Ectodermal cell (in vitro differentiated cells): ENCODE results near the gene MALT1. TPM values are rescaled to one million over a fixed set of nuclear protein-coding genes. Genes with fewer than 3 reads are reported as not detected.

ENCODE experiments used
- H3K27ac ChIP-seq: 2 replicates; pipeline ENCODE4 v1.7.0; 2013; ENCODE audit warnings: mild to moderate bottlenecking, low read depth, low read length; ENCODE audit not compliant: insufficient read depth, poor library complexity, severe bottlenecking
- H3K27me3 ChIP-seq: 2 replicates; pipeline ENCODE4 v1.7.0; 2013; ENCODE audit warnings: mild to moderate bottlenecking, low read length; ENCODE audit not compliant: insufficient read depth, control insufficient read depth, poor library complexity, severe bottlenecking
- H3K36me3 ChIP-seq: one replicate; pipeline ENCODE4 v1.7.0; 2013; ENCODE audit warnings: low read length; ENCODE audit not compliant: control insufficient read depth, insufficient read depth
- H3K4me1 ChIP-seq: one replicate; pipeline ENCODE4 v1.7.0; 2013; ENCODE audit warnings: low read length; ENCODE audit not compliant: control insufficient read depth, insufficient read depth
- H3K4me3 ChIP-seq: 2 replicates; pipeline ENCODE4 v1.7.0; 2013; ENCODE audit warnings: low read depth, low read length, control low read depth; ENCODE audit not compliant: insufficient read depth
- H3K9me3 ChIP-seq: 2 replicates; pipeline ENCODE4 v1.7.0; 2013; ENCODE audit warnings: mild to moderate bottlenecking, low read length, moderate library complexity; ENCODE audit not compliant: control insufficient read depth
- WGBS, 2 experiments: methylation state at CpG; one replicate each; pipeline ENCODE4 v1.1.7; 2013; ENCODE audit warnings: missing lambda C conversion rate in 2 of 2; 5-methylcytosine and 5-hydroxymethylcytosine counted together
- polyA plus RNA-seq, 4 experiments: library from polyadenylated mRNA; stranded (reverse); fragments of 50-300 nt; gene quantifications; one replicate each; pipeline ENCODE4 v1.2.3, GENCODE V29; 2013

MALT1 gene
- 29.5 TPM for polyA plus RNA-seq (2013, experiment 1 of 4)
- 25.6 TPM for polyA plus RNA-seq (2013, experiment 2 of 4)
- polyA plus RNA-seq (2013, experiment 3 of 4) = 19.7 TPM
- 23.1 TPM for polyA plus RNA-seq (2013, experiment 4 of 4)

DNA sequence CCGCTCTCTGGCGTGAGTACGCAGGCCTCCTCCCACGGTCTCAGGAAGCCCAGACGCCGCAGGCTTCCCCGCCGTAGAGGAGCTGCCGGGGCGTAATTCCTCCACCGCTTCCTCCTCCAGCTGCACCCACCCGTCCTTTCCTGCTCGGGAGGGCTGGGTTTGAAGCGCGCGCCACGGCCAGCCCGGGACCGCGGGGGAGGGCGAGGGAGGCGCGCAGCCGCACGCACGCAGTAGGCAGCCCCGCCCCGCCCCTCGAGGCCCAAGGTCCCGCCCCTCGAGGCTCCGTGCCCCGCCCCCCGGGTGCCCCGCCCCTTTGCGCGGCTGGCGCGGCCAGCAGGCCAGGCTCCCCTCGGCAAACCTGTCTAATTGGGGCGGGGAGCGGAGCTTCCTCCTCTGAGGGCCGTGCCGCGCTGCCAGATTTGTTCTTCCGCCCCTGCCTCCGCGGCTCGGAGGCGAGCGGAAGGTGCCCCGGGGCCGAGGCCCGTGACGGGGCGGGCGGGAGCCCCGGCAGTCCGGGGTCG is at the start of gene MALT1:
Gene MALT1 (plus strand): TSS at position 355 of the 521 bp plus-strand sequence. CDS start 179 bp downstream, outside the sequence.
- Histone ChIP-seq H3K4me3 (peak within 1 kb of the TSS; percentile 81), H3K27me3 (no peaks in the 10 kb centered on the region), H3K9me3 (no peaks in the 10 kb centered on the region), H3K4me1 (peaks cover 9% of the 10 kb centered on the region), H3K27ac (peak within 1 kb of the TSS; percentile 44), H3K36me3 (no peaks in the 10 kb centered on the region)
- WGBS, 2 experiments = 0% methylated on average over 60 of the region's 60 CpGs

DNA sequence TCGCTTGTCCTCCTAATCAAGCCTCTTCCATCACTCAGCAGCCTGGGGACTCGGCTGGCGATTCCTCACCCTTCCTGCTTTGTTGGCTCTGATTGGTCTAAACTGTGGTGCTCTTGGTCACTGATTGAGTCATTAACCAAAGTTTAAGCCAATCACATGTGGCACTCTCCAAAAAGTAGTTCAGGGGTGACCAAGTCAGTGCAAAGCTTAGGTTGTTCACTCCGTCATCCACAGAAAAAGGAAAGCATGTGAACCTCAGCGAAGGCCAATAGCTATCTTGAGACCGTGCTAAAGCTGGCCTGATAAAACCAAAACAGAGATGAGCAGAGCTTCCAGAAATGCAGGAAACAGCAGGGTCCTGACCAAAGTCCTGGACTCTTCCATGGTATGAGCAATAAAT is 47.3 kb upstream of the MALT1 start:
- H3K27me3 ChIP-seq = no peaks in the 10 kb centered on the region
- H3K4me3 ChIP-seq = no peak overlapping the region
- H3K36me3 ChIP-seq = no peaks in the 10 kb centered on the region
- no peaks in the 10 kb centered on the region for H3K9me3 ChIP-seq
- H3K27ac ChIP-seq = no peak overlapping the region
- H3K4me1 ChIP-seq = peaks cover 9% of the 10 kb centered on the region
- WGBS, 2 experiments = 96% methylated on average over 6 of the region's 6 CpGs

- peaks cover 19% of the 10 kb centered on the region for H3K4me1 ChIP-seq
- H3K36me3 ChIP-seq = no peaks in the 10 kb centered on the region
- WGBS, 2 experiments = 96 to 97% methylated on average over 10 of the region's 10 CpGs
These were observed 45.4 kb upstream of the MALT1 start for GRCh38 chr18:58625839-58626238.

DNA sequence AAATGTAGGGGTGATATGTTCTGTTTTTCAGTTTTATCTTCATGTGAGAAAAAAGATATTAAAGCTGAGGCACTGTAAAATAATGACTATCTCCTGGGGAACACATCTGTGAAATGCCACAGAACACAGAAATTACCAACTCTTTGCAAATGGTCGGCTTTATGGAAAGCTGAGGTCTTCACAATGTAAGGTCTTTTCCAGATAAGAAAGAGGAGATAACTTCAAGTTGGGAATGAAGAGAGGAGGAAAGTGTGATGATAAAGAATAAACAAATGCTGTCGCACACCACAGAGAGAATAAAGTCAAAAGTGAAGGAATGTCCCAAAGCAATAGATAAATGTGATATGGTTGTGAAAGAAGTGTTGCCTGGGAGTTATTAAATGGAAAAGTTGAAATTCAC is 41.2 kb upstream of the MALT1 start:
- WGBS, 2 experiments = 93 to 96% methylated on average over 2 of the region's 2 CpGs
- no peaks in the 10 kb centered on the region for H3K27me3 ChIP-seq
- peaks cover 23% of the 10 kb centered on the region for H3K4me1 ChIP-seq
- H3K4me3 ChIP-seq = no peak overlapping the region
- H3K27ac ChIP-seq = no peak overlapping the region
- no peaks in the 10 kb centered on the region for H3K9me3 ChIP-seq
- no peaks in the 10 kb centered on the region for H3K36me3 ChIP-seq

More at GRCh38 chr18:58625839-58626238, 45.4 kb upstream of the MALT1 start:
- H3K27me3 ChIP-seq = no peaks in the 10 kb centered on the region
- no peak overlapping the region for H3K4me3 ChIP-seq
- H3K27ac ChIP-seq = no peak overlapping the region
- H3K9me3 ChIP-seq = no peaks in the 10 kb centered on the region

GRCh38 chr18:58631301-58631700 is 40.0 kb upstream of the MALT1 start:
- H3K36me3 ChIP-seq = no peaks in the 10 kb centered on the region
- no peaks in the 10 kb centered on the region for H3K9me3 ChIP-seq
- H3K4me1 ChIP-seq = peaks cover 23% of the 10 kb centered on the region
- 83 to 88% methylated on average over 5 of the region's 5 CpGs for WGBS, 2 experiments
- H3K4me3 ChIP-seq = no peak overlapping the region
- H3K27ac ChIP-seq = no peak overlapping the region
- no peaks in the 10 kb centered on the region for H3K27me3 ChIP-seq

DNA sequence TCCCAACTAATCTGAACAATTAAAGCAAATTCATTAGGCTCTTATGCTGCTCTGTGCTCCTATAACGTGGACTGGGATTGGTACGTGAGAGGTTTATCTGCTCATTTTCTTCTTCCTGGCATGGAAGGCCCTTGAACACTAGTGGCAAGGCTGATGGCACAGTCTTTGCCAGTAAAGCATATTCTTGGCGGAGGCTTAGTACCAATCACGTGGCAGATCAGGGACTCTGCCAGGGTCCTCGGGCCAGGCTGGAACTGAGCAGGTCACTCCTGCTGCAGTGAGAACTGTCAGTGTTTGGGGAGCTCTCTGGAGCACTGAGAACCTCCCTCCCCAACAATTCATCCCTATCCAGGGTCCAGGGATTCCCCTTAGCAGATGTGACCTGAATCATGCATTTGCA is 38.7 kb upstream of the MALT1 start:
- Histone ChIP-seq H3K27me3 (no peaks in the 10 kb centered on the region), H3K4me1 (peaks cover 23% of the 10 kb centered on the region), H3K27ac (no peak overlapping the region), H3K36me3 (no peaks in the 10 kb centered on the region), H3K4me3 (no peak overlapping the region), H3K9me3 (no peaks in the 10 kb centered on the region)
- 95% methylated on average over 5 of the region's 5 CpGs for WGBS, 2 experiments

- Histone ChIP-seq H3K27me3 (no peaks in the 10 kb centered on the region), H3K9me3 (no peaks in the 10 kb centered on the region), H3K36me3 (no peaks in the 10 kb centered on the region), H3K27ac (no peak overlapping the region), H3K4me1 (peaks cover 16% of the 10 kb centered on the region), H3K4me3 (no peak overlapping the region)
These were observed 37.4 kb upstream of the MALT1 start for GRCh38 chr18:58633874-58634273.

DNA sequence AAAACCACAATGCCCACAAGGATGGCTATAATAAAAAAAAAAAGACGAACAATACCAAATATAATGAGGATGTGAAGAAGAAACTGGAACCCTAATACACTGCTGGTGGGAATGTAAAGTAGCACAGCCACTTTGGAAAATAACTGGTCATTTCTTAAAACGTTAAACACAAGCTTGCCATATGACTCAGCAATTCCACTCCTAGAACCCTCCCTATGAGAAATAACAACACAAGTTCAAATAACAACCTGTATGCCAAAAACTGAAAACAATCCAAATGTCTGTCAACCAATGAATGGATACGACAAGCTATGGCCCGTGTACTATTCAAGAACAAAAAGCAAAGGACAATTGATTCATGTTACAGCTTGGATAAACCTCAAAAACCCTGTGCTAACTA is 35.4 kb upstream of the MALT1 start:
- H3K27me3 ChIP-seq = no peaks in the 10 kb centered on the region
- WGBS, 2 experiments = 88 to 95% methylated on average over 4 of the region's 4 CpGs
- no peak overlapping the region for H3K27ac ChIP-seq
- H3K9me3 ChIP-seq = no peaks in the 10 kb centered on the region
- no peak overlapping the region for H3K4me3 ChIP-seq
- H3K36me3 ChIP-seq = no peaks in the 10 kb centered on the region
- H3K4me1 ChIP-seq = peaks cover 15% of the 10 kb centered on the region

- Histone ChIP-seq H3K27me3 (no peaks in the 10 kb centered on the region), H3K36me3 (no peaks in the 10 kb centered on the region), H3K9me3 (no peaks in the 10 kb centered on the region), H3K4me1 (peaks cover 15% of the 10 kb centered on the region), H3K27ac (no peak overlapping the region), H3K4me3 (no peak overlapping the region)
- WGBS, 2 experiments = 95 to 96% methylated on average over 6 of the region's 6 CpGs
These were observed 34.1 kb upstream of the MALT1 start for GRCh38 chr18:58637197-58637596.

DNA sequence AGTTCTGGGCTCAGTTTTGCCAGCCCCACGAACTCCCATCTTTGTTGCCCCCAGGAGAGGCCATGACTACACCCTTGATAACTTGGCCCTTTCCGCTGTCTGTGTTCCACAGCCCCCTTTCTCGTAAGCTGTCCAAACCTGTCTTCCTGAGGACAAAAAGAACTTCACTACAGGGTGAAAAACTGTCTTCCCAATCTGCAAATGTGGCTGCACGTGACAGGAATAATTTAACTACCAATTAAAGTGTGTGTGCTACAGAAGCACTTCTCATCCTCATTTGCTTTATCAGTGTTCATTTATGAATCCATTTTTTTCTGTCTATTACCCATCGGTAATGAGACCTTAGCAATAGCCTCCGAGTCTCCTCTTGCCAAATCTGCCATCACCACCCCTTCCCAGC is 33.3 kb upstream of the MALT1 start:
- Histone ChIP-seq H3K36me3 (no peaks in the 10 kb centered on the region), H3K27me3 (no peaks in the 10 kb centered on the region), H3K27ac (no peak overlapping the region), H3K4me3 (no peak overlapping the region), H3K4me1 (peaks cover 15% of the 10 kb centered on the region), H3K9me3 (no peaks in the 10 kb centered on the region)
- 95 to 97% methylated on average over 6 of the region's 6 CpGs for WGBS, 2 experiments

DNA sequence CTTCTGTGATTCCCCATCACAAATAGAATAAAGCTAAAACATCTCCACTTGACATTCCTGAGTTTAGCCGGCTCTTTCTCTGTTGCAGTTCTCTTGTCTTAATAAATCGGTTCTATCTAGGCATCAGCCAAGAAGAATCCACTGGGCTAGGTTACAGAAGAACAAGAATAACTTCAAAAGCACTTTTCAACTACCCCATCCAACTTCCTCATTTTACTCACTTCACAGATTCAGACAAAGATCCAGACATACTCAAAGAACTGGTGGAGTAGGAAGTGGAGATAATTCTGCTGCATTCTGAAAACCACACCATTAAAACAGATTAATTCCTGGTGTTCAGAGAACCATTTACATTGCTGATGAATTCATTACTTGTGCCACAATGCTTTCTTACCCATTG is 32.8 kb upstream of the MALT1 start:
- WGBS, 2 experiments = 89 to 94% methylated on average over 2 of the region's 2 CpGs
- Histone ChIP-seq H3K36me3 (no peaks in the 10 kb centered on the region), H3K27me3 (no peaks in the 10 kb centered on the region), H3K4me3 (no peak overlapping the region), H3K4me1 (peaks cover 15% of the 10 kb centered on the region), H3K9me3 (no peaks in the 10 kb centered on the region), H3K27ac (no peak overlapping the region)
